DMS114 treated with DMSO at 0.1 percent for 48 hours (cell line): ENCODE data around the gene CRK.
A peak's percentile ranks its signal among the peaks of the same experiment; 100 is the strongest.
"Not testable (repeated sequence)": the region's sequence is repeated elsewhere in the genome, so short reads cannot be mapped to it uniquely, and the experiment has no call there.

Source experiments
- DNase-seq: peaks from one replicate; lab custom pipeline; 2025; ENCODE audit not compliant: unreplicated experiment; lab: John Stamatoyannopoulos, UW

Gene CRK

DNA sequence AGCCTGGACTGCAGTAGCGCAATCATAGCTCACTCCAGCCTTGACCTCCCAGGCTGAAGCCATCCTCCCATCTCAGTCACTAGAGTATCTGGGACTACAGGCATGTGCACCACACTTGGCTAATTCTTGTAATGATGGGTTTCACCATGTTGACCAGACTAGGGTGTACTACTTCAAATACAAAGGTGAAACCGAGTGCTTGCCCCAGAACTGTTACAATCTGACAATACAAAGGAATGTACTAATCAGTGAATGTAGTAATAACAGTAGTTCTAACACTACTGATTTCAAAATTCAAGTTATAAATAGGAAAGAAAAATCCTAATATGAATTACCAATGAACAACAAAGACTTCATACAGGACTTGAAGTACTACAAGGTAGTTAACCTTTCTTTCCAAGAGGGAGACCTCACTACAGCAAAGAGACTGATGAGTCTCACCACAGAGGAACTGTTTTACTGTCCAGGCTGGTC lies 24.4 kb downstream of the CRK start:
- DNase-seq = no peak

GRCh38 chr17:1423456-1424135 lies 32.4 kb downstream of the CRK start:
- DNase-seq = no peak

DNA sequence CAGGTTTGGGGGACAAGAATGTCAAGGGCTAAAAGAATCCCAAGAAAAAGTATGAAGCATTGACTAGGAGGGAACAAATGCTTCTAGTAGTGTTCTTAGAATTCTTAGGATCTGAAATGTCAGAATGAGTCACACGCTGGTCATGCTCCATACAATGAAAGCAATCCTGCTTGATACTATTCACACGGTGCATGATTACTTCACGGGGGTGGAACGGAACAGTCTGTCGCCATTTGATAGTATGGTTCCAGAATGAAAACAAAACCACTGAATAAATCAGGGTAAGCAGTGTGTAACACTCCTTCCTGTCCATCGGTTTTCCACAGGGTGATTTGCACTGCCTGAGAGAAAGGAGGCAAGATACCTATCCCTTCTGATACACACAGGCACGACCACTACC lies 33.1 kb downstream of the CRK start:
- DNase-seq = no peak

- DNase-seq = no peak
Measured at GRCh38 chr17:1421470-1421869, 34.6 kb downstream of the CRK start.

DNA sequence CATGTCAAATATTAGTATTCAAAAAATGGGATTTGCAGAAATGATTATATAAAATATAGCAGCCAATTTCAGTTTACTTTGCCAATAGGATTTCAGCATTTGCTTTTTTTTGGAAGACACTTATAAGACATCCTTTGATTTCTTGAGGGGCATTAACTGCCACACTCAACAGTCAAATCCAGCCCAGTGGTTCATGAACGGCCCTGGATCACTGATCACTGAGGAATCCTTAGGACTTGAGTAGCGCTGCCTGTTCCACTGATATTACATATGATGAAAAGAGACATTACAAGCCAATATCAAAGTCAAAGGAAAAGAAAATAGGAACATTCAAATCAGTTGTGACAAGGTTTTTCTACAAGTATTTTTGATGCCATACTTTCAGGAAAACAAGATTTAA lies 35.1 kb downstream of the CRK start:
- no peak for DNase-seq

DNA sequence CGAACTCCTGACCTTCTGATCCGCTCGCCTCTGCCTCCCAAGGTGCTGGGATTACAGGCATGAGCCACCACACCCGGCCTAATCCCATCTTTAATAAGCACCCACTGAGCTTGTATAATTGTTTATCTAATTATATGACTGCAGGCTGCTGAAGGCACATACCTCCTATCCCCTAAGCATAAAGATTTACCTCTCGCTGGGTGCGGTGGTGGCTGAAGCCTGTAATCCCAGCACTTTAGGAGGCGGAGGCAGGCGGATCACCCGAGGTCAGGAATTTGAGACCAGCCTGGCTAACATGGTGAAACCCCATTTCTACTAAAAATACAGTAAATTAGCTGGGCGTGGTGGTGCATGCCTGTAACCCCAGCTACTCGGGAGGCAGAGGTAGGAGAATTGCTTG lies 35.9 kb downstream of the CRK start:
- DNase-seq = no peak

DNA sequence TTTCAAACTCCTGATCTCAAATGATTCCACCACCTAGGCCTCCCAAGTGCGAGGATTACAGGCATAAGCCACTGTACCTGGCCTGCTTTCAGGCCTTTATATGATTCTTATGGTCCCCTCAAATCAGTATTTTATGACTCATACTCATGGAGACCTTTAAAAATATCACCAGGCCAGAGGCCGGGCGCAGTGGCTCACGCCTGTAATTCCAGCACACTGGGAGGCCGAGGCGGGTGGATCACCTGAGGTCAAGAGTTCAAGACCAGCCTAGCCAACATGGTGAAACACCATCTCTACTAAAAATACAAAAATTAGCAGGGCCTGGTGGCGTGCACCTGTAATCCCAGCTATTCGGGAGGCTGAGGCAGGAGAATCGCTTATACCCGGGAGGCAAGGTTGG lies 37.6 kb downstream of the CRK start:
- not testable (repeated sequence) for DNase-seq

DNA sequence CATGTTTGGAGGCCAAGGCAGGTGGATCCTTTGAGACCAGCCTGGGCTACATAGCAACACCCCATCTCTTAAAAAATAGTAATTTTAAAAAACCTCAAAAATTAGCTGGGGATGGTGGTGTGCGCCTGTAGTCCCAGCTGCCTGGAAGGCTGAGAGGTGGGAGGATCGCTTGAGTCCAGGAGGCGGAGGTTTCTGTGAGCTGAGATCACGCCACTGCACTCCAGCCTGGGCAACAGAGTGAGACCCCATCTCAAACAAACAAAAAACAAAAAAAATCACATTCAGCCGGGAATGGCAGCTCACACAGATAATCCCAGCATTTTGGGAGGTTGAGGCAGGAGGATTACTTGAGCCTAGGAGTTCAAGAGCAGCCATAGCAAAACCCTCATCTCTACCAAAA lies 39.6 kb downstream of the CRK start:
- DNase-seq = no peak

- DNase-seq = no peak
Measured at GRCh38 chr17:1414634-1415033, 41.4 kb downstream of the CRK start.

GRCh38 chr17:1414001-1414574 lies 41.9 kb downstream of the CRK start:
- DNase-seq = no peak

- no peak for DNase-seq
Measured at GRCh38 chr17:1413281-1413791, 42.7 kb downstream of the CRK start.

DNA sequence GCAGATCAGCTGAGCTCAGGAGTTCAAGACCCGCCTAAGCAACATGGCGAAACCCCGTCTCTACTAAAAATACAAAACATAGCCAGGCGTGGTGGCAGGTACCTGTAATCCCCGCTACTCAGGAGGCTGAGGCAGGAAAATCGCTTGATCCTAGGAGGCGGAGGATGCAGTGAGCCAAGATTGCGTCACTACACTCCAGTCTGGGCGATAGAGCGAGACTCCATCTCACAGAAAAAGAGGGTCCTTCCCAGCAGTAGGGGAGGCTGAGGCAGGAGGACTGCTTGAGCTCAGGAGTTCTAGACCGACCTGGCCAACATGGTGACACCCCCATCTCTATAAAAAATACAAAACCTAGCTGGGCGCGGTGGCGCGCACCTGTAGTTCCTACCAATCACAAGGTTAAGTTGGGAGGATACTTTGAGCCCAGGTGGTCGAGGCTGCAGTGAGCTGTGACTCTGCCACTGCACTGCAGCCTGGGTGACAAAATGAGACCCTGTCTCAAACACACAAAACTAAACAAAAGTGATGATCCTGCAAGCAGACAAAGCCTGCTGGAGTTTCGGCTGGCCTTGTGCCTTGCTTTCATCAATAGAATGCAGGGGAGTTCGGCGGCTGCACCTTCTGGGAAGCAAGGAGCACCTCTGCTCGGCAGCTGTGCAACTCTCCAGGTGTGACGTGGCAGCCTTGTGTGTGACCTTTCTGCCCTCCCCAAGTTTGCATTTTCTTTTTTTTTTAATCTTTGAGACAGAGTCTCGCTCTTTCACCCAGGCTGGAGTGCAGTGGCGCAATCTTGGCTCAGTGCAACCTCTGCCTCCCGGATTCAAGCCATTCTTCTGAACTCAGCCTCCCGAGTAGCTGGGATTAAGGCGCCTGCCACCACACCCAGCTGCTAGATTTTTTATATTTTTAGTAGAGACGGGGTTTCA lies 43.6 kb downstream of the CRK start:
- no peak for DNase-seq

DNA sequence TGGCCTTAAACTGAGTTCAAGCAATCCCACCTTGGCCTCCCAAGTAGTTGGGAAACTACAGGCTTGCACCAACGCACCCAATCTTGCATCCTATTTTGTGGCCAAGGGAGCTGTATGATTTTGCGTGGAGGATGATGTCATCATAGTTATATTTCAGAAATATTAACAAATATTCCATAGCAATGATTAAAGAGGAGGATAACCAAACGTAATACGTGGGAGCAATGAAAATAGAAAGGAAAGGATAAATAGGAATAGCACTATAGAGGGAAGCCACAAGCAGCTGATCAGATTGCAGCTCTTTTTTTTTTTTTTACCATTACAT lies 53.8 kb downstream of the CRK start:
- DNase-seq = no peak

DNA sequence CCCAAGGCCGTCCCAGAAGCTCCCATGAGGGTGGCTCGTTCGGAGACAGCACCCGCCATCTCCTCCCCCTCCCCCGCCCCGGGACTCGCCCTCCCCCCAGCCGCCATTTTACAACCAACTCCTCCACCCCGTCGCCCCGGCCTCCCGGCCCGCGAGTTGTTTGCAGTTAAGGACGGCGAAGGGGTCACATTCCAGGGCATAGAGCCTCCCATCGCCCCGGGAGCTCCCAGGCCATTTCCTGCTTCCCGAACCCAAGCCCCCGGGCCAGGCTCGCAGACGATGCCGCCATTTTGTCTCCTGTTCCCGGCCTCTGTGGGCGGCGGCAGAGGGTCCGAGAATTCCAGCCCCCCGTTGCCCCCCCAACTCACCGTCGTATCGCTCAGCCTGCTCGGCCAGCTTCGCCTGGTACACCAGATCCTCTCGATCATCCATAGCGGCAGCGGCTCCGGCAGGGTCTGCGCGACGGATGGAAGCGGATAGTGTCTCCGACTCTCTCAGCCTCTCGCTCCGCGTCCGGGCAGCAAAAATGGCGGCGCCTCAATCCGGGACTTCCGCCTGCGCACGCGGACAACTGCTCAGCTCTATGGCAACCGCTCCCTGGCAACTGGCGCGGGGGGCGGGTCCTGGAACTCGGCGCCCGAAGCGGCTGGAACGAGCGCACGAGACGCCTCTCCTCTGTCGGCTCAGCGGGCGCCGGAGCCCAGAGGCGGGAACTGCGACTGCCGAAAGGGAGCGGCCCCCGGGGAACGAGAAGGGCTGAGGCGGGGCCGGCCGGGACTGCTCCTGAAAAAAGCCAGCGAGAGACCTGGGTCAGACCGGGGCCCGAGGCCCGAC lies 56.1 kb downstream of the CRK start, which contains the start of gene YWHAE:
Gene YWHAE (minus strand): TSS at position 544 of the 834 bp plus-strand sequence. CDS start 112 bp downstream, at position 432.
- peak; percentile 87 for DNase-seq

GRCh38 chr17:1398931-1399678 lies 56.9 kb downstream of the CRK start:
- no peak for DNase-seq

GRCh38 chr17:1398028-1398427 lies 58.0 kb downstream of the CRK start:
- DNase-seq = no peak

GRCh38 chr17:1395876-1396665 lies 60.0 kb downstream of the CRK start:
- DNase-seq = not testable (repeated sequence)

GRCh38 chr17:1391577-1391976 lies 64.5 kb downstream of the CRK start:
- no peak for DNase-seq
